Inflammatory macrophage treated with lipopolysaccharide for 4 hours (primary cell): ENCODE data around the gene SNX13.
"Not testable (repeated sequence)": the region's sequence is repeated elsewhere in the genome, so short reads cannot be mapped to it uniquely, and the experiment has no call there.

Experiments used
- DNase-seq: peaks from one replicate; pipeline ENCODE4 v3.0.0-alpha.2; 2020

SNX13 gene

DNA sequence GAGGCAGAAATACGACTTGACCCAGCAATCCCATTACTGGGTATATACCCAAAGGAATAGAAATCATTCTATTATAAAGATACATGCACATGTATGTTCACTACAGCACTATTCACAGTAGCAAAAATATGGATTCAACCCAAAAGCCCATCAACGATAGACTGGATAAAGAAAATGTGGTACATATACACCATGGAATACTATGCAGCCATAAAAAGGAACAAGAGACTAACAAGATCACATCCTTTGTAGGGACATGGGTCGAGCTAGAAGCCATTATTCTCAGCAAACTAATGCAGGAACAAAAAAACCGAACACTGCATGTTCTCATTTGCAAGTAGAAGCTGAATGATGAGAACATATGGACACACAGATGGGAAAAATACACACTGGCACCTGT, 31.0 kb downstream of the SNX13 start:
- DNase-seq = not testable (repeated sequence)

DNA sequence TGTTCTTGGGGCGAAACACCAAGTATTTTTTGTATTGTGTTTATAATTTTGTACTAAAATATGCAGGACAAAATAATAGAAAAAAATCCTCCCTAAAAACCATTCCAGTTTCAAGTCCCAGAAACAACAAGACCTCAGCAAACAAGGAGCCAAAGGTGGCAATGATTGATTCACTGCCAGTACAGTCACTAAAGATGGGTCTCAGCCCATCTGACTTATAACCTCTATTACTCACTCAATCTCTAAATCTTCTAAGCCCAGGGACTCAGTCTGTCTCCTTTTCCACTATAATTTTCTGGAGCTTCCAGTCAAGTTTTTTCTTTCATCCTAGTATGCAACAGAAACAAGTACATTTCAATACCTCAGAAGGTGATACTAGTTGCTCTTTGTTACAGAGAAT, 33.3 kb downstream of the SNX13 start:
- no peak for DNase-seq

DNA sequence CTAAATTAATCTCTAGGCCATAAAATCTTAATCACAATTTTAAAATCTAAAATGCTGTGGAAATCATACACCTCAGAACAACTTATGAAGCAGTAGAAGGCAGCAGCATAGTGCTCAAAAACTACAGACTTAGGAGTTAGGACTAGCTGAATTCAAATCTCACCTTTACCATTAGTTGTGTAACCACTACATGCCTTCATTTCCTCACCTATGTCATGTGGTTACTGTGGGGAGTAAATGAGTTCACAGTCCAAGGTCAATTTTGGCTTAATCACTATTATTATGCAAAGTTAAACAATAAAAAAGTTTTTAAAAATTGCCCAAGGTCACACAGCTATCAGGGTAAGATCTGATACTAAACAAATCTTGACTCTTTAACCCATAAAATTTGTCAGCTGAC, 37.0 kb downstream of the SNX13 start:
- DNase-seq = no peak

DNA sequence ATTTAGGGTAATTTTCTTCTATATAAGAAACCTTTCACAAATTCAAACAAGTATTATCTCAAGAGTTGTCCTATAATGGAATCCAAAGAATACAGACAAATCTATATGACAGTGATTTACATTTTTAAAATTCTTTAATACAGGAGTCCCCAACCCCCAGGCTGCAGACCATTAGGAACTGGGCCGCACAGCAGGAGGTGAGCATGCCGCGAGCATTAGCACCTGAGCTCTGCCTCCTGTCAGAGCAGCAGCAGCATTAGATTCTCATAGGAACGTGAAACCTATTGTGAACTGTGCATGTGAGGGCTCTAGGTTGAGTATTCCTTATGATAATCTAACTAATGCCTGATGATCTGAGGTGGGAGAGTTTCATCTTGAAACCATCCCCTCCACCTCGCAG, 37.7 kb downstream of the SNX13 start:
- no peak for DNase-seq

DNA sequence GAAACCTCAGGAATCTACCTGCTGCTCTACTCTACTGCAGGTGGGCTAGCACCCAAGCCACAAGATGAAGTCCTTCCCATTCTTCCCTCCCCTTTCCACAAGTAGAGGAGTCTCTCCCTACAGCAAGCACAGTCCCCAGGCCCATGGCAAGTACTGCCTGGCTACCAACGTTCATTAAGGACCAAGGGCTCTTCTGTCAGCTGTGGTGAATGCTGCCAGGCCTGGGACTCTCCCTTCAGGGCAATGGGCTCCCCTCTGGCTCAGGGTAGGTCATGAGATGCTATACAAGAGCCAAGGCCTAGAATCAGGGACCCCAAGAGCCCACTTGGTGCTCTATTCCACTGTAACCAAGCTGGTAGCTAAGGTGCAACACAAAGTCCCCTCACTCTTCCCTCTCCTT, 39.8 kb downstream of the SNX13 start:
- no peak for DNase-seq

DNA sequence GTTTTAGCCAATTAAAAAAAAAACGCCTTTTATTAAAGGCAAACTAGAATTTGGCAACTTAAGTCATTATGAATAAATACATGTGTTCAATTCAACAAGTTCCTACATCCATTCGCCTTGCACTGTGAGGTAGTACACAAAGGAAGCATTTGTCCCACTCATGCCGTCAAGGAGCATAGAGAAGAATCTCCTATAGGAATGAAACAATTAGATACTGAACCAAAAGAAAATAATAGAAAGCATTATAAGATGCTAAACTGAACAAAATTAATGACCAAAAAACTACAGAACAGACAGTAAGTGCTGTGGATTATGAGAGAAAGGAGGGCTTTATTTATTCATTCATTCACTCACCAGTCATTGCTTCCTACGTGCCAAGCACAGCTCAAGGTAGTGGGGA, 42.2 kb downstream of the SNX13 start:
- DNase-seq = no peak

DNA sequence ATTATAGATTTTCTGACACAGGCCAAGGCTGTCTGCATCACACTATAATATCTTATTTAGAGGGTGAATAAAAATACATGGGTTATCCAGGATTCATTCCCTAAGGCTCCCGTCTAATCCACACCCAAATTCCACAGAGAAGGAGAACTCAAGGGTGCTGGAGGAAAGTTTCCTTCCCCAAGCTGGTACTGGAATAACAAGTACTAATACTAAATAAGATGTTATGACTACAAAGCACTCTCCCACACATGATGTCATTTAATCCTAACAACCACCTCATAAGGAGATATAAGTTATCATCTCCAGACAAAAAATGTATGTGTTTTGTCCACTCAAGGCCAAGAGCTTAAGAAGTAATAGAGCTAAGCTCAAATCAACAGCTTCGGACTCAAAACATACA, 53.0 kb downstream of the SNX13 start:
- DNase-seq = no peak

DNA sequence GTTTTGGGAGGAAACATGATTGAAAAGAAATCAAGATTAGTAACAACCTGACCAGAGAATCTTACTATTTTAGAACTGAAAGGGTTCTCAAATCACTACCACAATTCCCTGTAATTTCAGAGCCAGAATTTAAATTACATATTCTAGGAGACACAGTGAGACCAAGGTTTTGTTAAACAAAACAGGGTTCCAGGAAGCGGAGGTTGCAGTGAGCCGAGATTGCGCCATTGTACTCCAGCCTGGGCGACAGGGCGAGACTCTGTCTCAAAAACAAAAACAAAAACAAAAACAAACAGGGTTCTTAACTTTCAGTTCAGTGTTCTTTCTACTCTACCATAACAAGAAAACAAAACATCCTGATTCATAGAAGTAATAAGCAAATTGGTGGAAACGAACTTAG, 57.6 kb downstream of the SNX13 start:
- DNase-seq = no peak

DNA sequence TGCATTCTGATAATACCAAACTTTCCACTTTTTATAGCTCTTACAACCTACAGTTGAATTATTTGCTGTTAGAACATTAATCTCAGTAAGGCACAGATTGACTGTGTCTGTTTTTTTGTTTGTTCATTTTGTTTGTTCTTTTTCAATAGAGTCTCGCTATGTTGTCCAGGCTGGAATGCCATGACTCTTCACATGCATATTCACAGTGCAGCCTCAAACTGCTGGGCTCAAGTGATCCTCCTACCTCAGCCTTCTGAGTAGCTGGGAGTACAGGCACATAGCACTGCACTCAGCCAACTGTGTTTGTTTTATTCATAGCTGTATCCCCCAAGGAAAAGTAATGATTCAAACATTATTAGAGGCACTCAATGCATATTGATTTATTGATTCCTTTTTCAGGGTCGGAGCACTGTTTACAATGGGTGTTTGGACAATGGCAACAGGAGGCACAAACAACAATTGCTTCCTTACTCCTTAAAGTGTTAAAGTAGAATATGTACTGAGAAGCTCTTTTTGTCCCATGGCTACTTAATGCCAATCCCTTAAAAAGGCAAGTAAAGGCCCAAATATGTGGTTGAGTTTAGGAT, 61.1 kb downstream of the SNX13 start:
- no peak for DNase-seq

DNA sequence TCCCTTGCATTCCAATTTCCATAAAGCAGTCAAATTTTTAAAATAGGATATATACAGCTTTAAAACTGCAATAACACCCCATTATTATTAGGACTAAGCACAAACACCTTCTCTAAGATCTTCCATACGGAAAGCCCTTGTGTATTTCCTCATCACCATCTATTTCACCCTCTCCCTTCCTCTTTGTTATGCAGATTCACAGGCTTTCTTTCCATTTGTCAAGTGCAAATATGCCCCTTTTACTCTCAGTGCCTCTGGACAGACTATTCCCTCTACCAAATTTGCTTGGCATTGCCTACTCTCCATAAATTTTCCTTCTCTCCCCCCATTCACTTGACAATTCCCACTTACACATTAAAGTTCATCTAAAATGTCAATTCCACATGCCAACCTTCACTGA, 61.7 kb downstream of the SNX13 start:
- DNase-seq = no peak

DNA sequence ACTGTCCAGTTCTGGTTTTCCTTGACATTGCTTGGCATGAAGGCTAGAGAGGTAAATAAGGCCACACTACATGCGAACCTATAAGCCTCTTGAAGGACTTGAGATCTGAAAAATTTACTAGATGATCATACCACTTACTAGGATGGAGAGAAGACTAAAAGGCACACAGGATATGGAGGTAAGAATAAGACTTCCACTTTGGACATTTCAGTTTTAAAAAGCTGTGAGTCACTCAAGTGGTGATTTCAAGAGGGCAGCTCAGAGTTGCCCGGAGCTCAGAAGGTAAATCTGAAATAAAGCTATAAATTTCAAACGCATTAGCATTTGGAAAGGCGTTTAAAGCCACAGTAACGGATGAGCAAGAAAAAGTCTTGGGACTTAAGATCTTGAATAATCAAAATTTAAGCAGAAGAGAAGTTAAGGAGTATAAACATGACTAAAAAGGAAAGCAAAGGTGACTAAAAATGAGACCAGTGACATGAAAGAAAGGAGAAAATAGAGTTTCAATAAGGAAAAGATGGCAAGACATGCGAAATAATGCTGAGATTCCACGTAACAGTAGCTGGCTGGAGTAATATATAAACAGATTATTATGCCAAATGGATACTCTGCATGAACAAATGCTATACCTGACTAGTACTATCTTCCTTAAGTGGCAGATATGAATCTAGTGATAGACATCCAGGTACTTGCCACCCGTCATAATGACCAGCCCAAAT, 68.3 kb downstream of the SNX13 start:
- no peak for DNase-seq

DNA sequence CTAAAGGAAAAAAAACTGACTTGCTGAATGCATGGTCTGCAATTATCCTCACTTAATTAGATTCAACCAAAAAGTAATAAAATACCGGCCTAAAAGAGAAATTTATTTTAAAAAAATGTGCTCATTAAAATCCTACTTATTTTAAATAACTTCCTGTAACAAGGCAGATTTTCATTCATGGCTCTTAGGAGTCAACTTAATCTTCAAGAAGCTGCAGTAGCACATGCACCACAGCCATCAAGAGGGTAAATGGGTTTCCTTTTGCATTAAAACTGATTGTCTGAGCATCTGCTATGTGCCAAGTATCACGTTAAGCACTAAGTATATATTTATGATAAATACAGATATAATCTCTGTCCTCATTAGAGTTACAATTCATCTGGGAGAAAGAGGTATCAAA, 69.9 kb downstream of the SNX13 start:
- no peak for DNase-seq

DNA sequence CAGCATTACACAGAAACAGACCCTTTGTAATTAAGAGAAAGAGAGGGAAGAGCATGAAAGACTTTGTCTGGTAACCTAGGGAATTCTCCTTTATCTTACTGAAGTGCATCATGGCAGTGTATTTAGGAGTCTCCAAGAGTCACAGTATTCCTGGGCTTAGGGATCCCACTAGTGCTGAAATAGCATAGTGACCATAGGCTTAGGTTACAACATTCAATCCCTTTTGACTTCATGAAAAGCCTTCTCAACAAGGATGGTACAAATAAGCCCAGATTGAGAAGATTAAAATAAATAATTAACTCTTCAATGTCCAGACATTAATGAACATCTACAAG, 76.5 kb downstream of the SNX13 start:
- DNase-seq = no peak

DNA sequence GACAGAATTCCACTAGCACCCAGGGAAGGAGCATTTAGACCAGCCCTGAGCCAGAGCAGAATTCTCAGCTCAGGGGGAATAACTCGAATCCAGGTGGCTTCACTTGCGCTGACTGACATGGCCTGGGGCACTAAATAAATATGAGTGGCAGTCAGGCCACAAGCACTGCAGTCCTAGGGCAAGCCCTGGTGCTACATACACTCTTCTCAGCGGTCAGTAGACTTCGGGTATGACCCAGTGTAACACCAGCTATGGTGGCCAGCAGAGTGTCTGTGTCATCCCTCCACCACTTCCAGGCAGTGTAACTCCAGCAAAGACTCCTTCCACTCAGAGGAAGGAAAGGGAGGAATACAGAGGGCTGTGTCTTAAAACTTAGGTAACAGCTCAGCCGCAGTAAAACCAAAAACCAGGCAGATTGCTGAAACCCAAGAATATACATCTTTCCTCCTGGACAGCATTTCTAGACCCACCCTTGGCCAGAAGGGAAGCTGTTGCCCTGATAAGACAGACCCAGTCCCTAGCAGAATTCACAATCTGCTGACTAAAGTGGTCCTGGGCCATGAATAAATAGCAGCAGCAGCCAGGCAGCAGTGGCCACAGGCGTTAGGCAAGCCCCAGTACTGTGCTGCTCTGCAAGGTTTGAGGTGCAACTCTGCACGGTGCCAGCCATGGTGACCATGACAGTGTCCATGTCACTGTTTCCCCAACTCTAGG, 77.0 kb downstream of the SNX13 start:
- no peak for DNase-seq

DNA sequence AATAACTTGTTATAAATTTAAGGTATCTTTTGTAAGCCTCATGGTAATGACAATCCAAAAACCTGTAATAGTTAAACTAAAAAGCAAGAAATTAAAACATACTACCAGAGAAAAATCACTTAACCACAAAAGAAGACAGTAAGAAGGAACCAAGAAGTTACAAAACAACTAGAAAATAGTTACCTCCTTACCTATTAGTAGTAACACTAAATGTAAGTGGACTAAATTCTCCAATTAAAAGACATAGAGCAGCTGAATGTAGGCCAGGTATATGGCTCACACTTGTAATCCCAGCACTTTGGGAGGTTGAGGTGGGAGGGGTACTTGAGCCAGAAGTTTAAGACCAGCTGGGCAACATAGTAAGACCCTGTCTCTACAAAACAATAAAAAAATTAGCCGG, 84.0 kb downstream of the SNX13 start:
- no peak for DNase-seq

DNA sequence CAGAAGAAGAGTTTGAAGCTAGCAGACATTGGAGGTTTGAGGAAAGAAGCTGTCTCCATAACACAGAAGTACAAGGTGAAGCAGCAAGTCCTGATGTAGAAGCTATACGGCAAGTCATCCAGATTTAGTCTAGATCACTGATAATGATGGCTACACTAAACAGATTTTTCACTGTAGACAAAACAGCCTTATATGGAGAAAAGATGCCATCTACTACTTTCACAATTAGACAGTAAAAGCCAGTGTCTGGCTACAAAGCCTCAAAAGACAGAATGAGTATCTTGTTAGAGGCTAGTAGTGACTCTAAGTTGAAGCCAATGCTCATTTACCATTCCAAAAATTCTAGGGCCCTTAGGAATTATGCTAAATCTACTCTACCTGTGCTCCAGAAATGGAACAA, 85.1 kb downstream of the SNX13 start:
- no peak for DNase-seq

DNA sequence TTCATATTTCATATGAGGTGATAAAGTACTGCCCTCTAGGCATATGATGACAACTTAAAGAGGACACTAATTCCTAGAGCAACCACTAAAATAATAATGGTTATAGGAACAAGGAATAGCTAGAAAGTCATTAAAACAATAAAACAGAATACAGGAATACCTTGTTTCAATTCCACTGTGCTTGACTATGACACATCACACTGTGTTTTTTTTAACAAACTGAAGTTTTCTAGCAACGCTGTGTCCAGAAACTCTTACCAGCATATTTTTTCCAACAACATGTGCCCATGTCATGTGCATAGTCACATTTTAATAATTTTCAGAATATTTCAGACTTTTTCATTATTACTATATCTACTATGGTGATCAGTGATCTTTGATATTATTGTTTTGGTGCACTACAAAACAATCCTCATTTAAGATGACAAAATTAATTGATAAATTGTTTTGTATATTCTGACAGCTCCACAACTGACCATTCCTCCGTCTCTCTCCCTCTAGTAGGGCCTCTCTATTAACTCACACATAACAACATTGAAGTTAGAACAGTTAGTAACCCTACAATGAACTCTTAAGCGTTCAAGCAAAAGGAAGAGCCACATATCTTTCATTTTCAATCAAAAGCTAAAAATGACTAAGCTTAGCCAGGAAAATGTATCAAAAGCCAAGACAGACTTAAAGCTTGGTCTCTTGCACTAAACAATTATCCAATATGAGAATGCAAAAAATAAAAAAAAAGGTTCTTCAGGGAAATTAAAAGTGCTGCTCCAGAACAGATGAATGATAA, 85.8 kb downstream of the SNX13 start:
- no peak for DNase-seq

DNA sequence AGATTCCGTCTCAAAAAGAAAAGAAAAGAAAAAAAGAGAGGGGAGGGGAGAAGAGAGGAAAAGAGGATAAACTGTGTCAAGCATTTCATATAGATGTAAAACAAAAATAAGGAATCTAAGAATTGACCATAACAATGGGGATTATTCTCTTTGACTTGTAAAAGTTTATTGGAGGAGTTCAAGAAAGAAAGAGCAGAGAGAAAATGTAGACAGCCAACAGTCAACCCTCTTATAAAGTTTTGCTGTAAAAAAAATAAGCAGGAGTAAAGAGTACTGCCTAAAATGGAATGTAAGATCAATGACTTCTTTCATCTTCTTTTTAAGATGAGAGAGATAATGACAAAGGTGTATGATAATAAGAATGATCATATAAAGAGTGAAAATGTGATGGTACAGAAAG, 87.9 kb downstream of the SNX13 start:
- no peak for DNase-seq

DNA sequence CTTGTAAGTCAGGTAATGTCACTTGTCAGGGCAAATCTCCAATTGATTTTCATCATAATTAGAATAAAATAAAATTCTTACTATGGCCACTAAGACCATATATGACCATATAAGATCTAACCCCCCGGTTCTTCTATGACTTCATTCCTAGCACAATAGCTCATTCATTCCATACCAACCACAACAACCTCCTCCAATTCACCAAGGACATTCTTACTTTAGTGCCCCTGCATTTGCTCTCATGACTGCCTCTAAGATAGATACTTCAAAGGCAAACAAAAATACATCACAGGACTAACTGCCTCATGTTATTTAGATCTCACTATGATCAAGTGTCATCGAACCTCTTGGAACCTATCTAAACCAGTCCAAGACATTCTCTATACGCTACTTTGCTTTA, 90.8 kb downstream of the SNX13 start:
- no peak for DNase-seq

DNA sequence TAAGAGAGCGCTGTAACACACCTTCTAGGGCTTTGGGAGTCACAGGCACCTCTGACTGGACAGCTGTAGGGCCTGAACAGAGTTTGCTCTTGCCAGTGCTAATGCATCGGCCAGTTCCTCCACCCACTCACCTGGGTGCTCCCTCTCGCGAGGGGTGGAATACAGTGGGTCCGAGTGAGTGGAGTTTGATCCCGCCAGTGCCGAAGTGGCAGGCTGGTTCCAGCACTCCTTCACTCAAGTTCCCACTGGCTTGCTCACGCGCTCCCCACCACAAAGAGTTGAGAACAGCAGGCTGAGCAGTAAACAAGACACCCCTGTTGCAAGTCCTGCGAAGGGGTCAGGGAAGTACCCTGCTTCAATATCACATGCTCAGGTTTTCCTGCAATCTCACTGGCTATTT, 91.8 kb downstream of the SNX13 start:
- DNase-seq = no peak

DNA sequence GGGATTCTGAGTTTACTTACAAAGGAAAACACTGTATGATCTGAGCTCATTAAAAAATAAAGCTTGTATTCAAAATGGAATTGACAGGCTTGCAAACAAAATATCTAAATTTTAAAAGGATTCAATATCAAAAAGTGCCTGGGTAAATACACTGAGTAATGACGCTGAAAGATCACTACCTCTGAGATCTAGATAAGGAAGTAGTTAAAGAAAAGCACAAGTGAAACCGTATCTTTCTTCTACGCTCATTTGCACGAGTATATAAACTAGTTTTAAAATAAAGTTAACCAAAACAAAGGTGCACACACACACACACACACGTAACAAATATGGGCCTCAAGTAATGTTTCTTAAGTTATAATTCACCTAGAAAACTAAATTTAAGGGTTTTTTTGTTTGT, 93.4 kb downstream of the SNX13 start:
- no peak for DNase-seq

DNA sequence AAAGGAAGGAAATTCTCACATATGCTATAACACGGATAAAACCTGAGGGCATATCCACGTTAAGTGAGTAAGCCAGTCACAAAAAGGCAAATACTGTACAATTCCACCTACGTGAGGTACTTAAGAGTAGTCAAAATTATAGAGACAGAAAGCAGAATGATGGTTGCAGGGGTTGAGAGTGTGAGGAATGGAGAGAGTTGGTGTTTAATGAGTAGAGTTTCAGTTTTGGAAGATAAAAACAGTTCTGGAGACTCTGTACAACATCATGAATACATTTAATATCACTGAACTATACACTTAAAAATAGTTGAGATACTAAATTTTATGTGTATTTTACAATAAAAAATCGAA, 95.1 kb downstream of the SNX13 start:
- DNase-seq = no peak

DNA sequence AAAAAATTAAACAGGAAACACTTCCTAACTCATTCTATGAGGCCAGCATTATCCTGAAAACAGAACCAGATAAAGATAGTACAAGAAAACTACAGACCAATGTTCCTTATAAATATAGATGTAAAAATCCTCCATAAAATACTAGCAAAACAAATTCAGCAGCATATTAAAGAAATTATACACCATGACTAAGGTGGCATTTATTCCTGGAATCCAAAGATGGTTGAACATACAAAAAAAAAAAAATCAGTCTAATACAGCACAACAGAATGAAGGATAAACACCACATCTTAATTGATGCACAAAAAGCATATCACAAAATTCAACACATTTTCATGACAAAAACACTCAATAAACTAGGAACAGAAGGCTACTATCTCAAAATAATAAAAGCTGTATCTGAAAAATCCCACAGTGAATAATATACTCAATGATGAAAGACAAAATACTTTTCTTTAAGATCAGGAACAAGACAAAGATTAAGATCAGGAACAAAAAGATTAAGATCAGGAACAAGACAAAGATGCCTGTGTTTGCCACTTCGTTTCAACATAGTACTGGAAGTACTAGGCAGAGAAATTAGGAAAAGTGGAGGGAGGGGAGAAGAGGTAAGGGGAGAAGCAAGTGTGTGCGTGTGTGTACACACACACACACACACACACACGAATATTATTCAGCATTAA, 95.6 kb downstream of the SNX13 start:
- DNase-seq = no peak
